HG03095 (cell line): ENCODE results near the gene CFAP77.

ENCODE experiments used
- ATAC-seq: cut with Tn5 transposase; IDR thresholded peaks from one replicate; pipeline ENCODE4 v1.9.1; 2021; ENCODE audit warnings: moderate library complexity; ENCODE audit not compliant: unreplicated experiment

CFAP77 gene

GRCh38 chr9:132447902-132448301 lies 37.9 kb downstream of the CFAP77 start:
- no peak for ATAC-seq

DNA sequence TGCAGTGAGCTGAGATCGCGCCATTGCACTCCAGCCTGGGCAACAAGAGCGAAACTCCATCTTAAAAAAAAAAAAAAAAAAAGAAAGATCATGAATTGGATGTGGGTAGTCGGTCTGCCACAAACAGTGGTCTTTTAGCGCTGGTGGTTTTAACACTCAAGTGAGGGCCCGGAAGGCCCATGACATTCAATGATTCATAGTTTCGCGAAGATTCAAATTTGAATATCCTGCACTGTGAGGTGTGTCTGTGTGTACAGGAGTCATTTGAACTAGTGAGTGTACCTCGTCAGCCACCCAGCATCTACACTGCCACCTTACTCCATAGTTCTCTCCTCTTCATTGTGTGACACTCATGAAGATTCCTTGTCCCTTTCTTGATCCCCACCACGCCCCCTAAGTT lies 41.3 kb downstream of the CFAP77 start:
- ATAC-seq: no peak

- no peak for ATAC-seq
Measured at GRCh38 chr9:132456241-132456640, 46.2 kb downstream of the CFAP77 start.

DNA sequence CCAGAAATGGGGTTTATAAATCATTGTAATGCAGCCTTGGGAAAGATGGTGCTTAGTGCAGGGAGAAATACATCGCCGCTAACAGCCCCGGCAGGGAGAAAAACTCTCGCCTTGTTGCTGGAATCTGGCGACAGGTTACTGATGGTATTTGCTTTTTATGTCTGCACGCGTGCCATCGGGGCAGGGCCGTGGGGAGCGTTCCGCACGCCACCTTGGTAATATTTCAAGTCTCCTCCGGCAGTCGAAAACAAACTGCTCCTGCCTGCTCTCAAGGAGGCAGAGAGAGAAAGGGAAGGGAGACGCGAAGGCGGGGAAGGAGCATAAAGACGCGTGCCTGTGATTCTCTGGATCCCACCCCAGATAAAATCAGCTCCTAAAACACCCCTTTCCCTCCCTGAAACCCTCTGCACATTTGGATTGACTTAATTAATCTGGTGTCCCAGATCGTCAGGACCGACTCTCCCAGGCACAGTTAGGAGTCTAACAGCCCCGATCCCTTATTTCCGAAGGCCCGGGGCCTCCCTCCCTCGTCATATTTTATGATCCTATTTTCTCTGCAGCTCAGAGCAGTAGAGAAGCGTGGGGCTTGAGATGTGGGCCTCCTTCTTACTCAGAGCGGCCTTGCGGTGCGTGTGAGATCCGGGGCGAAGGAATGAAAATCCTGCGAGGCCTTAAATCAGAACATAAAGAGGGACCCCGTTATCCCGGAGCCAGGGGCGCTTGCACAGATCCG lies 47.7 kb downstream of the CFAP77 start:
- ATAC-seq: no peak

GRCh38 chr9:132458432-132458831 lies 48.4 kb downstream of the CFAP77 start:
- ATAC-seq: no peak

DNA sequence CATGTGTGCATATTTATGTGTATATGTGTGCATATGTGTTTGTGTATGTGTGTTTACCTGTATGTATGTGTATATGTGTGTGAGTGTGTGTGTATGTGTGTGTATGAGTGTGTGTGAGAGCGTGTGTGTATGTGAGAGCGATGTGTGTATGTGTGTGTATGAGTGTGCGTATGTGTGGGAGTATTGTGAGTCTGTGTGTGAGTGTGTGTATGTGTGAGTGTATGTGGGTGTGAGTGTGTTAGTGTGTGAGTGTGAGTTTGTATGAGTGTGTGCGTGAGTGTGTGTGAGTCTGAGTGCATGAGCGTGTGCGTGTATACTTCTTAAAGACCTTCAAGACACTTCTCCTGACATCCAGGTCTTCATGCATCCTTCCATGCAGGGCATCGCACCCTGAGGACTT lies 49.6 kb downstream of the CFAP77 start:
- ATAC-seq: no peak

- ATAC-seq: no peak
Measured at GRCh38 chr9:132460240-132460639, 50.2 kb downstream of the CFAP77 start.

DNA sequence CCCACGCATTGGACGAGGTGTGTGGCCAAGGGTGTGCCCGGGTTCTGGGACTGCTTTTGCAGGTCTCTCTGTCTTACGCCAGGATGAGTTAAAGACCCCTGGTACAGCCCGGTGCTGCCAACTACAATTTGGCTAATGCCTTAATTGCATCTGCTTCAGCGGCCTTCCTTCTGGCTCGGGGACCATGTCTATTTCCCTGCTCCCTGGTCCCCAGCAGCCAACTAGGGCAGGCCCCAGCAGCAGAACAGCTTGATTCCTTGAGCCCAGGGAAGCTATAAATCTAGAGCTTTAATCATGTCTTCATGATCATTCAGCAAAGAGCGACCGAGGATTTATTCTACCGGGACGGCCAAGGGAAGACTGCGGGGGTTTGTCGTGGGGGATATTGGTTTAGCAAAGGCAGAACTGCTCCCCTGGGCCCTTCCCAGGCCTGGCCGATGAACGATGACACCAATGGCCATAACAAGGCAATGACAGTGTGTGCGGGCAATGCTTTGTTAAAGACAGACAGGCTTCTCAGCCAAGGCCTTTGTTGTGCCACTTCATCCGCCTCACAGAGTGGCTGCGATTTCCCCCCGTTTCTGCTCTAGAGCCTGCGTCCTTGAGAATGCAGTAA lies 51.4 kb downstream of the CFAP77 start:
- ATAC-seq: no peak

- no peak for ATAC-seq
Measured at GRCh38 chr9:132461971-132462370, 52.0 kb downstream of the CFAP77 start.

DNA sequence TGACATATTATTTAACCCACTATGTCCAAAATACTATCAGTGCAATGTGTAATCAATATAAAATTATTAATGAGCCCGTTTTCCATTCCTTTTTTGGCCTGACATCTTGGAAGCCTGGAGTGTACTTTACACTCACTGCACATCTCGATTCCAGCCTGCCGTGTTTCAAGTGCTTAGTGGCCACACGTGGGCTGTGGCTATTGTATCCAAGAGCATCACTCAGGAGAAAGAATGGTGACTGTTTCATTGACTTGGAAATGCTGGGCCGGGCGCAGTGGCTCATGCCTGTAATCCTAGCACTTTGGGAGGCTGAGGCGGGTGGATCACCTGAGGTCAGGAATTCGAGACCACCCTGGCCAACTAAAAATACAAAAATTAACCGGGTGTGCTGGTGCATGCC lies 54.5 kb downstream of the CFAP77 start:
- no peak for ATAC-seq

GRCh38 chr9:132465131-132465635 lies 55.2 kb downstream of the CFAP77 start:
- ATAC-seq: no peak

GRCh38 chr9:132472199-132472598 lies 62.2 kb downstream of the CFAP77 start:
- ATAC-seq: no peak

DNA sequence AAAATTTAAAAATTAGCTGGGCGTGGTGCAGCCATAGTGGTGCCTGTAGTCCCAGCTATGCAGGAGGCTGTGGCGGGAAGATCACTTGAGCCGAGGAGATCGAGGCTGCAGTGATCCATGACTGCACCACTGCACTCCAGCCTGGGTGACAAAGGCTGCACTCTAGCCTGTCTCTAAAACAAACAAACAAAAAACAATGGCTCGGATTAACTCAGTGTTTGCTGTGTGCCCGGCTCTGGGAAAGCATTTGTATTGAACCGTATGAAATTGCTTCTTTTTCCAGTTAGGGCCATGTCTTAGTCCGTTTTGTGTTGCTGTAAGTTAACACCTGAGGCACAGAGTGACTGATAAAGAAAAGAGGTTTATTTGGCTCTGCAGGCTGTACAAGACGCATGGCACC lies 62.6 kb downstream of the CFAP77 start:
- no peak for ATAC-seq

DNA sequence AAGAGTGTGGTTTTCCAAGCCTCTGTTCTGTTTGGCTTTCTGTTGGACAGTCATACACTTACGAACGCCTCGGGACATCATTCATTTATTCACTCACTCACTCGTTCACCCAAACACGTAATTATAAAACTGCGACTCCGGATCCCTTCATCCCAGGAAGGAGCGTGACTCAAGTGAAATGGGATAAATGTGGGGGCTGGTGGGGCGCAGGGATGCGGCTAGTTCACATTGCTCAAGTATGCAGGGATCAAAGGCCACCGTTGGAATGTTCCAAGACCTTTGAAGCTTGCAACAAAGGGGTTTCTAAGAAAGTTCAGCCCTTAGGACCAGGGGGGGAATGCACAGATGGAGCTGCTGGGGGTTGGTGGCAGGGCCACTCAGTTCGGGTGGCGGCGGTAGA lies 64.2 kb downstream of the CFAP77 start:
- no peak for ATAC-seq

DNA sequence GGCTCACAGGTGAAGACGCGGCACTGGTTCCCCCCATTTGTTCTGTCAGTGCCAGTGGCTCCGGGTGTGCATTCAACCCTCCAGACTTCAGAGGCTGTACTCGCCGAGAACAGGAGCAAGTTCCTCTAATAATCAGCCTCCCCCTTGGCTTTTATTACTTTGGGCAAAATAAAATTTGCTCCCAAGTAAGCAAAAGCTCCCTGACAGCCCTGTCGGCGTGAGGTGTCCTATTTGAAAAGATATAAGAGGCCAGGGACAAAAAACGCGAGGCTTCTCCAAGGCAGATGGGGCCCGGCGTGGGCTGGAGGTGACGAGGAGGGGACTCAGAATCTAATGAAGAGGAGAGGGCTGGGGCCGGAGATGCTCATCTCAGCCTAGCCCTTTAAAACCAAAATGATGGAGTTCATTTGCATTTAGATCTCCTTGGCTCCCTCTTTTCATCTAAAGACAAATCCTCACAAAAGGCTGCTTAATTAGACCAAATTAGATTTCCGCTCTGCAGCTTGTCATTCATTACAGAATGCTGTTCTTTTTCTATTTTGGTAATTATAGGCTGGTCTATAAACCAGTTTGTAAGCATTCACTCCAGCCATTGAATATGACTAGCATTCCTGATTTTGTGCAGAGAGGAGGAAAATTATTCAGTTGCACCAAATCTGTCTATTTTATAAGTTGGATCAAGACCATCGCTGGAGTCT lies 68.5 kb downstream of the CFAP77 start:
- ATAC-seq: no peak

DNA sequence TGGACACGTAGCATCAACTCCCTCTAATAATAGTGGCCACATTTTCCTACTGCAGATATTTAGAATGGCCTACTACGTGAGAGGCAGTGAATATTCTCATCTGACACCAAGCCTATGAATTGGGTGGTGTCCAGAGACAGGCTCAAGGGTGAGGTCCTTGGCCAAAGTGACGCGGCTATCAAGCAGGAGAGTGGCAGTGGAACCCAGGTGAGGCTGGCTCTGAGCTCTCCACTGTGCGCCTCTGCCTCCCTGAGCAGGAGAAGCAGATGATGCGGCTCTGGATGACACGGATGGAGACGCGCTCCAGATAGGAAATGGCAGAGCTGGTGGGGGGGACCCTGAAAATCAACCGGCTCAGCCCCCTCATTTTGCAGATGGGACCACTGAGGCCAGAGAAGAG lies 69.7 kb downstream of the CFAP77 start:
- no peak for ATAC-seq

- ATAC-seq: no peak
Measured at GRCh38 chr9:132481053-132481849, 71.2 kb downstream of the CFAP77 start.

GRCh38 chr9:132482196-132482813 lies 72.3 kb downstream of the CFAP77 start:
- ATAC-seq: no peak

DNA sequence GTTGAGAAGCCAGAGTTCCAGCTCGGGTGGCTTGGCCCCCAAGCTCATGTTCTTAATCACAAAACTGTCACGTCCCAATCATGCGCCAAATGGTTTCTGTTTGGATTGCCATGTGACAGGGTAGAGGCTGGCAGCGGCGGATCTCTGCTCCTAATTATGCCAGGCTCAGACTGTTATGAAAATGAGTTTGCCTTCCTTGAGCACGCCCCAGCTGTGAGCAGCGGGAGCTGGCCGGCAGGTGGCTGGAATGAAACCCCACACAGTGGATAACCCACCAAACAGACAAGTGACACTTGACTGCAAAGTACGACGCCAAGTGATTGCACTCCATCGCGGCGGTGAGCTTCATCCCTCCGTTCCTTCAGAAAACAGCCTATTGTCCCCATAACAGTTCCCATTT lies 75.4 kb downstream of the CFAP77 start:
- ATAC-seq: no peak

- no peak for ATAC-seq
Measured at GRCh38 chr9:132486706-132487350, 76.8 kb downstream of the CFAP77 start.
